Stimulated activated CD8-positive, alpha-beta memory T cell treated with anti-CD3 and anti-CD28 coated beads, Interleukin-7, amount 100 ng/mL, for 24 hours (primary cell): Measurements from ENCODE around the gene RNU1-1.
"Not testable (repeated sequence)": the region's sequence is repeated elsewhere in the genome, so short reads cannot be mapped to it uniquely, and the experiment has no call there.

Experiments used
- DNase-seq: peaks from one replicate; pipeline ENCODE4 v3.0.0-alpha.2; 2020; ENCODE audit warnings: low read depth

Gene RNU1-1

DNA sequence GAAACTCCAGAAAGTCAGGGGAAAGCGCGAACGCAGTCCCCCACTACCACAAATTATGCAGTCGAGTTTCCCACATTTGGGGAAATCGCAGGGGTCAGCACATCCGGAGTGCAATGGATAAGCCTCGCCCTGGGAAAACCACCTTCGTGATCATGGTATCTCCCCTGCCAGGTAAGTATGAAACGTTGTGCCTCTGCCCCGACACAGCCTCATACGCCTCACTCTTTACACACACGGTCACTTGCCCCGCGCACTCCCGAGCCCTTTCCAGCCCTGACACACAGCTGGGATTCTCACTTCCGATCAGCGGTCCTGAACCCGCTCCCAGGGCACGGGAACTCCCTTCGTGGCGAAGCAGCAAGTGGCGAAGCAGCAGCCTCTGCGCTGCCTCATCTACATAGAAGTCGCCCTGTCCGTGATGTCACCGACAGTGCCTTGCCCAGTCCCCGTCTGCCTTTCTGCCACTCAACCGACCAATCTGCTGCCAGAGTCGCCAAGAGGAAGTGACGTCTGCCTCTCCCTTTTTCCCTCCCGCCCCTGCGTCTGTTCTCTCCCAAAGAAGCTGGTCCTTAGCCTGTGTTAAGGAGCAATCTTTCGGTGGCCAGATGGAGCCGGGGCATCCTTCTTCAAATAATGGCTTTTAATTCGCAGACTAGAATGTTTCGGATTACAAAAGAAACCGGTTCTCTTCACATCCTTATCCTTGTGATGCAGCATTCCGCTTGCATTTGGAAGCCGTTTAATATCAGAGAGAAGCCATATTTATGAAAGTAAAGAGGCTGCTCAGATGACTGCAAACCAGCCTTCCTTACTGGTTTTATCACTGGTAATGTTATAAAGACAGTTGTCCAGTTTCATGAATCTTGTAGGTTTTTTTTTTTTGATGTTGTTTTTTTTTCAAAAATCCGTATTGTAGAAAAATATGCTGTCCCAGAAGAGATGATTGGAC lies at the start of gene RNU1-1:
TSS of gene RNU1-1 (minus strand) at position 179 of the 949 bp plus-strand sequence.
- DNase-seq, result peak; percentile 48

GRCh38 chr1:16561035-16561434 lies 47.0 kb upstream of the RNU1-1 start:
- DNase-seq, result not testable (repeated sequence)

DNA sequence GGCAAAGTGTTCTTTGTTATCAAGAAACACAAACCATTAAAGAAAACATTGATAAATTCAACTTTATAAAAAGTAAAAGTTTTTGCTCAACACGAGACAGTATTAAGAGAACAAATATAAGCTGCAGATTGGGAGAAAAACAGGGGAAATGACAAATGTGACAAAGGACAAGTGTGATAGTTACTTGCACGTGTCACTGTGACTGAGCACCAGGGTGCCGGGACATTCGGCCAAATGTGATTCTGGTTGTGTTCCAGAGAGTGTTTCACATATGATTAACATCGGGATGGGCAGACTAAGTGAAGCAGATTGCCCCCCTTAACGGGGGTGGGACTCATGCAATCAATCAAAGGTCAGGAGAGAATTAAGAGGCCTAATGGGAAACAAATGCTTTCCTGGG lies 46.4 kb upstream of the RNU1-1 start:
- DNase-seq, result not testable (repeated sequence)

- DNase-seq, result not testable (repeated sequence)
Measured at GRCh38 chr1:16559688-16560087, 45.6 kb upstream of the RNU1-1 start.

- DNase-seq, result not testable (repeated sequence)
Measured at GRCh38 chr1:16557034-16557433, 42.9 kb upstream of the RNU1-1 start.

- DNase-seq, result not testable (repeated sequence)
Measured at GRCh38 chr1:16553244-16553643, 39.2 kb upstream of the RNU1-1 start.

- DNase-seq, result not testable (repeated sequence)
Measured at GRCh38 chr1:16550212-16550918, 36.3 kb upstream of the RNU1-1 start.

GRCh38 chr1:16549545-16549944 lies 35.5 kb upstream of the RNU1-1 start:
- not testable (repeated sequence) for DNase-seq

DNA sequence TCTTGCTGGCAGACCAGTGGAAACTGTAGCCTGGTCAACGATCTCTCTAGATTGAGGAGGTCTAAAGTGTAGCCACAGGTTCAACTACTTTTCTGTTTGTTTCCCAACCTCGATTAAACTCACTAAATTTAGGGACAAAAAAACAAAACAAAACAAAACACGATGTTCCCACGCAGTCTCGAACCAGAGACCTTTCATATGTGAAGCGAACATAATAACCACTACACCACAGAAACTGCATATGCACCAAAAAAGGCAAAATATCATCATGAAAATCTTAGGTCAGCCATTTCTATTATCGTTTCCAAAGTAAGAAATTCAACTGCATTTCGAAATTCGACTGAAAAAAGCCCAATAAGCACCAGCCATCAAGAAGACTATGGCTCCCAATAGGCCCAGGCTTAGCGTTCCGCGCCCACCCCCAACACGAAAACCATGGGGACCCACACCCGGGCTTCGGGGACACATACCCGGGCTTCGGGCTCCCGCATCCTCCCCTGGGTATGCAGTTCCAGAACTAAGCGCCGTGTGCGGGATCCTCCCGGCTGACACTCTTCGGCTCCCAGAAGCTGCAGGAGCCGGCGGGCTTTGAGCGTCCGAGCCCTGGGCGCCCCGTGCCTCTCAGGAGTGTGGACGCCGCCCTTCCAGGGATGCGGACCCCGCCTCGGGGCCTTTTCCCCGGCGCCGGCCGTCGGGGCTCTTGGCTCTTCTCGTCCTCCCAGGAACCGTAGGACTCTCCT lies 33.6 kb upstream of the RNU1-1 start:
- DNase-seq, result not testable (repeated sequence)

DNA sequence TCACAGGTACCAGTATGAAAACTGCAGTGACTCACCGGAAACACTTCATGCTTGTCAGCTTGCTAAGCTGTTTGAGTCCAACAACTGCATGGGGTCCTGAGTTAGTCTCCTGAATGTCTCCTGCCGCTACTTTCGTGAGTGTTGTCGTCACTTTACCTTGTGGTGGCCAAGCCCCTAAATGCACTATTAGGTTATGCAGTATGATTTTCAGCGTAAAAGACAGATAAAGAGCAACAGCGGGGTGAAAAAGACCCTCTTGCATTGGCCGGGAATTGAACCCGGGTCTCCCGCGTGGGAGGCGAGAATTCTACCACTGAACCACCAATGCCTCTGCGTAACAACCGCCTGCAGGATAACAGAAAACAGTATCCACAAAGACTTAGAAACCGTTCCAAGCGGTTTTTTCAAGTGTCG lies 31.6 kb upstream of the RNU1-1 start:
- not testable (repeated sequence) for DNase-seq

GRCh38 chr1:16540421-16540893 lies 26.4 kb upstream of the RNU1-1 start:
- not testable (repeated sequence) for DNase-seq

DNA sequence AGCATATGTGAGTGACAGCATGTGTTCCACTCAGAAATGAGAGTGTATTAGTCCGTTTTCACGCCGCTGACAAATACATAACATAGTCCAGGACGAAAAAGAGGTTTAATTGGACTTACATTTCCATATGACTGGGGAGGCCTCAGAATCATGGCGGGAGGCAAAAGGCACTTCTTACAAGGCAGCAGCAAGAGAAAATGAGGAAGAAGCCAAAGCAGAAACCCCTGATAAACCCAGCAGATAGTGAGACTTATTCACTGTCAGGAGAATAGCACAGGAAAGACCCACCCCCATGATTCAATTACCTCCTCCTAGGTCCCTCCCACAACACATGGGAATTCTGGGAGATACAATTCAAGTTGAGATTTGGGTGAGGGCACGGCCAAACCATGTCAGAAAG lies 23.4 kb upstream of the RNU1-1 start:
- DNase-seq, result not testable (repeated sequence)

DNA sequence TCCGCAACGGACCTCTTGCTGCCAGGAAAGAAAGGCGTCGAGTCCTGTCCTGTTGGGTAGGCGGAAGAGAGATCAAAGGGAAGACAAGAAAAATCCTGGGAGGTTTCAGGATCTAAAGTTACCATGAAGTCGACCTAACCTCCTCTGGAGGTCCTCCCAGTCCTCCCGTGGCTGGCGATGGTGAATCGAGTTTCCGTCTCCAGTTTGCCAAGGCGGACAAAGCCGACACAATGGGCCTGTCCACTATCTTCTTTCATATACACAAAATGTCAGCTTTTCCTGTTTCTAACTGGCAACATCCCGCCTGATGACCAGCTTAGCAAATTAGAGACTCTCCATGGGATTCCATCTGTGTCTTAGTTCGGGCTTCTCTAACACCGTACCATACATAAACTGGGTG lies 22.7 kb upstream of the RNU1-1 start:
- not testable (repeated sequence) for DNase-seq

DNA sequence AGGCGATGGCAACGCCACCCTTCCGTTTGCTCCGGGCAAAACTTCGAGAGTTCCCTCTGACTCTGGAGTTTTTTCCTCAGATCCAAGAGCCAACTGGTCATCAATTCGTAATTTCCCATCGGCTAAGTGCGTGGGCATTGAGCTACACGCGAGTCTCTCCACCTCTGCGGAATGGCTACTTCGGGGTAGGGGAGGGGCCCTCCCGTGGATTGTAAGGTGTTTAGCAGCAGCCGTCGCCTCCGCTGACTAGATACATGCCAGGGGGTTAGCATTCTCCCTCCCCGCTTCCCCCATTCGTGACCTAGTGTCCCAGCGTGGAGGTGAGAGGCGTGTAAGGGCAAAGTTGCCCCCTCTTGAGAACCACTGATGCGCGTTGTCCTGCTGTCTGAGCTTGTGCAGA lies 21.8 kb upstream of the RNU1-1 start:
- DNase-seq, result not testable (repeated sequence)

- DNase-seq, result not testable (repeated sequence)
Measured at GRCh38 chr1:16535487-16535886, 21.4 kb upstream of the RNU1-1 start.

- peak; percentile 19 for DNase-seq
Measured at GRCh38 chr1:16534829-16535456, 20.9 kb upstream of the RNU1-1 start.

DNA sequence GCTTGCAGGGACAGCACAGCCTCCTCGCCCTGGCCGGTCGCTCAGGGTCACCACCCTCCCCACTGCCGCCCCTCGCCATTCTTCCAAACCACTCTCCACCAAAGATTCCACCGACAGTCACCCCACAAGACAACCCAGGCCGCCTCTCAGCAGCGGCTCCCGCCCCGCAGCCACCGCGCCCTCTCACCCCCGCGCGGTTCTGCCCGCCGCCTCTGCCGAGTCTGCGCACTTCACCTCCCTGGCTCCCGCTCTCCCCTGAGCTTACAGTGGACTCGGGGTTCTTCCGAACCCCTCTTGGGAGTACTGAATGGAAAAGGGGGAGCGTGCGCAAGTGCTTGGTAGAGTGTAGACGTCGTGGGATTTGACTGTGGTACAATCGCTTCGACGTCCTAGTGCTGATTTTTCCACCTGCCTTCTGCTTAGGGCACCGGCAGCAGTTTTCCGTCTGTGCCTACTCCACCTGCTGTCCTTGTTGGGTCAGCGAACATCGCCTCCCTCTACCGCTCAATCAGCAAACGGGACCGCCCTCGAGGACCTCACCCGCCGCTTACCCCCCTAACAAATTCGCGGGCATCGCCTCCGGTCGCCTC lies 20.2 kb upstream of the RNU1-1 start:
- not testable (repeated sequence) for DNase-seq

- not testable (repeated sequence) for DNase-seq
Measured at GRCh38 chr1:16532235-16532991, 18.3 kb upstream of the RNU1-1 start.

DNA sequence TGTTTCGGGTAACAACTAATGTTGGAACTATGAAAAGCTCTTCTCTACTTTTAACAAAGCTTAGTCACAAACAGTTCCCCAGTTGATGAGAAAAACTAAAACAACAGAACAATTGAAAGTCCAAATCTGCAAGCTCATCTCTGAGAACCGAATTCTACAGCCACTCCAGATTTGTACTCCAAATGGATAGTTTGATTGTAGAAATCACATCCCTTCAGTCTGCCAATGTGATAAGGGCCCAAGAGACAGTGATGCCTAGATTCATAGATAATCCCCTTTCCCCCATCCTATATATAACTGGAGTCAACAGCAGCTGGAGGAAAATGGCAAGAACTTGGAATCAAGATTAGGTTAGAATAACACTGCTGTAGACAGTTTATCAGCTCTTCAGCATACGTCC lies 14.3 kb upstream of the RNU1-1 start:
- DNase-seq, result not testable (repeated sequence)

DNA sequence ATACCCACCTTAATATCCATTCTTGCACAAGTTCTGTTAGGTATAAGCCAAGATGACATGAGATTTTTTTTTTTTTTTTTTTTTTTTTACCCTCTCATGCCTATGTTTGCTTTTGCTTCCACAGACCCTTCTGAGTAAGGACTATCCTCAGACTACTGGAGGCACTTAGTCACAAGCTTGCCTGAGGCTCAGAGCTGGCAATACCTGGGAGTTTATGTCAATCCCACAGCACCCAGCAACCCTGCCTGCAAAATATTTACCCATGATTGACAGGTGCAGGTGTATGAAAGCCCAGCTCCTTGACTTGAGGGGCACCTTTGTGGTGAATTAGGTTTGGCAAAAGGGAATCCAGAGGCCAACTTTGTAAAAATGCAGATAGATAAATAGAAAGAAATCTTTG lies 11.7 kb upstream of the RNU1-1 start:
- not testable (repeated sequence) for DNase-seq
